ENCODE measurements around the gene ENDOU.

Gene ENDOU

GRCh38 chr12:47757840-47758583 lies 32.7 kb upstream of the ENDOU start:
- peak; percentile 72 for DNase-seq (ENCODE audit: low spot score)

GRCh38 chr12:47757364-47757839 lies 32.1 kb upstream of the ENDOU start:
- no peak for DNase-seq (ENCODE audit: low spot score)

GRCh38 chr12:47755655-47756562 lies 30.6 kb upstream of the ENDOU start:
- DNase-seq (ENCODE audit: low spot score) = peak; percentile 55

GRCh38 chr12:47754881-47755280 lies 29.6 kb upstream of the ENDOU start:
- DNase-seq (ENCODE audit: low spot score) = no peak

GRCh38 chr12:47754126-47754525 lies 28.8 kb upstream of the ENDOU start:
- DNase-seq (ENCODE audit: low spot score) = no peak

- peak; percentile 51 for DNase-seq (ENCODE audit: low spot score)
Observed at GRCh38 chr12:47753021-47754001, 28.0 kb upstream of the ENDOU start.

- no peak for DNase-seq (ENCODE audit: low spot score)
Observed at GRCh38 chr12:47752552-47752951, 27.3 kb upstream of the ENDOU start.

GRCh38 chr12:47752121-47752520 lies 26.8 kb upstream of the ENDOU start:
- no peak for DNase-seq (ENCODE audit: low spot score)

GRCh38 chr12:47751561-47751960 lies 26.3 kb upstream of the ENDOU start:
- no peak for DNase-seq (ENCODE audit: low spot score)

GRCh38 chr12:47750916-47751470 lies 25.7 kb upstream of the ENDOU start:
- no peak for DNase-seq (ENCODE audit: low spot score)

- DNase-seq (ENCODE audit: low spot score) = no peak
Observed at GRCh38 chr12:47750229-47750798, 25.0 kb upstream of the ENDOU start.

- no peak for DNase-seq (ENCODE audit: low spot score)
Observed at GRCh38 chr12:47748899-47749298, 23.6 kb upstream of the ENDOU start.

GRCh38 chr12:47748507-47748828 lies 23.2 kb upstream of the ENDOU start:
- DNase-seq (ENCODE audit: low spot score) = no peak

- no peak for DNase-seq (ENCODE audit: low spot score)
Observed at GRCh38 chr12:47747596-47748506, 22.6 kb upstream of the ENDOU start.

GRCh38 chr12:47747126-47747525 lies 21.8 kb upstream of the ENDOU start:
- no peak for DNase-seq (ENCODE audit: low spot score)

- DNase-seq (ENCODE audit: low spot score) = no peak
Observed at GRCh38 chr12:47746523-47746922, 21.2 kb upstream of the ENDOU start.

- DNase-seq (ENCODE audit: low spot score) = no peak
Observed at GRCh38 chr12:47746073-47746472, 20.8 kb upstream of the ENDOU start.

GRCh38 chr12:47745485-47746041 lies 20.3 kb upstream of the ENDOU start:
- DNase-seq (ENCODE audit: low spot score) = no peak

GRCh38 chr12:47744778-47745436 lies 19.6 kb upstream of the ENDOU start:
- no peak for DNase-seq (ENCODE audit: low spot score)
